OCI-LY3 (cell line): Measurements from ENCODE around the gene DNMT1.

Experiments
- CTCF ChIP-seq: fragments of 200-600, 300-600 bp; sonication (generic); IDR thresholded peaks from 2 replicates; pipeline ENCODE4 v1.5.1; 2014; ENCODE audit warnings: antibody characterized with exemption, low read length, low read depth
- EZH2phosphoT487 ChIP-seq: fragments of 200-600 bp; shearing (Covaris generic); IDR thresholded peaks from 2 replicates; pipeline ENCODE4 v1.6.1; 2018; ENCODE audit warnings: antibody characterized with exemption, mixed run types, low read depth

DNA sequence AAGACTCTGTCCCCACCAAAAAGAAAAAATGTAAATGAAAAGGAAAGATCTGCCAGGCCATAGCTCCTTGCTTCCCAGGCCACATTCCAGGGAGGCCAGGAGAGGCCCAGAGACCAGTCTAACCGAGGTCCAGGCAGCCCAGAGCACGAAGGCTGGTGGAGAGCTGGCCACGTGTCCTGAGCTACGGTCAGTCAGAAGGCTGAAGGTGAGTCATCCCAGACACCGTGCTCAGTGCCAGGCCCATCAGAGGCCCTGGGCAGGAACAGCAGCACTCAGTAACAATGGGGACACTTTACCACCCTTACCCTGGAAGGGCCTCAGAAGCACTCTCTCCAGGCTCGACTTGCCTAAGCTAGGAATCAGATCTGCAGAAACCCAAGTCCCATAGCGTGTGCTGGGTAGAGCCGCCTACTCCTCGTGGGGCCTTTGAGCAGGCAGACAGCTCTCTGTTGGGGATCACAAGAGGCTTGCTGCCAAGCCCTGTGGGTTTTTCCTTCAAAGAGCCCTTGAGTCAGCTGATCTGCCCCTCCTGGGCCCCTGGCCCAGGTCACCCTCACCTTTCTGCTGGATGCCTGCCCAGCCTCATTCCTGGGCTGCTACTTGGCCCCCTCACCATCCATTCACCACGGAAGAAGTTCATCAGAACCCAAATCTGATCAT, 11.6 kb upstream of the DNMT1 start:
- TF ChIP-seq CTCF (no peak), EZH2phosphoT487 (no peak)
